Activated CD4-positive, alpha-beta T cell treated with anti-CD3 and anti-CD28 coated beads for 4 hours (primary cell): ENCODE results near the gene PSRC1.
A peak's percentile ranks its signal among the peaks of the same experiment; 100 is the strongest.

Experiments used
- DNase-seq, 2 donors: peaks; one replicate each; pipeline ENCODE4 v3.0.0-alpha.2; 2020

PSRC1 gene

DNA sequence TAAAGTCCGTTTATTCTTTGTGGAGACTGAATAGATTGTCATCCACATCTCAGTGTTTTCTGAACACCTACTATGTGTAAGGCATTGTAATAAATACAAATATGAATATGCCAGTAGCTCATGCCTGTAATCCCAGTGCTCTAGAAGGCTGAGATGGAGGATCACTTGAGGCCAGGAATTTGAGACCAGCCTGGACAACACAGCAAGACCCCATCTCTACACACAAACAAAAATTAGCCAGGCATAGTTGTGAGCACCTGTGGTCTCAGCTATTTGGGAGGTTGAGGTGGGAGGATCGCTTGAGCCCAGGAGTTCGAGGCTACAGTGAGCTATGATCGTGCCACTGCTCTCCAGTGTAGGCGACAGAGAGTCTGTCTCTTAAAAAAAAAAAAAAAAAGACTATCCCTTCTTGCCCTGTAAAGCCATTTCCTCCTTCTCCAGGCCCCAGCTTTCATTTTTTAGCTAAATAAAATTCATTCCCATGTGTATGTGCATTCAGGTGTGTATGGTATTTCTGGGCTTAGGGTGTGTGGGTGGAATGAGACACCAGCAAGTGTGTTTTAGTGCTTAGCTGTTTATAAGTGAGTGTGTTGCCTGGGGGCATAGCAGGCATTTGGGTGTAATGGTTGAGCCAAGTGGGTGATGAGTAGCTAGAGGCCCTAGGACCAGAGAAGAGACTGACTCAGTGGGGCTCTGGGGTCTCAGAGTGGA lies 25.8 kb downstream of the PSRC1 start:
- DNase-seq = no peak

- DNase-seq = no peak
These were observed 26.9 kb downstream of the PSRC1 start for GRCh38 chr1:109256085-109256484.

- no peak for DNase-seq
These were observed 27.3 kb downstream of the PSRC1 start for GRCh38 chr1:109255678-109256077.

- DNase-seq = no peak
These were observed 27.8 kb downstream of the PSRC1 start for GRCh38 chr1:109255097-109255651.

GRCh38 chr1:109254621-109255096 lies 28.3 kb downstream of the PSRC1 start:
- DNase-seq = no peak

- DNase-seq = no peak
These were observed 28.9 kb downstream of the PSRC1 start for GRCh38 chr1:109253803-109254620.

DNA sequence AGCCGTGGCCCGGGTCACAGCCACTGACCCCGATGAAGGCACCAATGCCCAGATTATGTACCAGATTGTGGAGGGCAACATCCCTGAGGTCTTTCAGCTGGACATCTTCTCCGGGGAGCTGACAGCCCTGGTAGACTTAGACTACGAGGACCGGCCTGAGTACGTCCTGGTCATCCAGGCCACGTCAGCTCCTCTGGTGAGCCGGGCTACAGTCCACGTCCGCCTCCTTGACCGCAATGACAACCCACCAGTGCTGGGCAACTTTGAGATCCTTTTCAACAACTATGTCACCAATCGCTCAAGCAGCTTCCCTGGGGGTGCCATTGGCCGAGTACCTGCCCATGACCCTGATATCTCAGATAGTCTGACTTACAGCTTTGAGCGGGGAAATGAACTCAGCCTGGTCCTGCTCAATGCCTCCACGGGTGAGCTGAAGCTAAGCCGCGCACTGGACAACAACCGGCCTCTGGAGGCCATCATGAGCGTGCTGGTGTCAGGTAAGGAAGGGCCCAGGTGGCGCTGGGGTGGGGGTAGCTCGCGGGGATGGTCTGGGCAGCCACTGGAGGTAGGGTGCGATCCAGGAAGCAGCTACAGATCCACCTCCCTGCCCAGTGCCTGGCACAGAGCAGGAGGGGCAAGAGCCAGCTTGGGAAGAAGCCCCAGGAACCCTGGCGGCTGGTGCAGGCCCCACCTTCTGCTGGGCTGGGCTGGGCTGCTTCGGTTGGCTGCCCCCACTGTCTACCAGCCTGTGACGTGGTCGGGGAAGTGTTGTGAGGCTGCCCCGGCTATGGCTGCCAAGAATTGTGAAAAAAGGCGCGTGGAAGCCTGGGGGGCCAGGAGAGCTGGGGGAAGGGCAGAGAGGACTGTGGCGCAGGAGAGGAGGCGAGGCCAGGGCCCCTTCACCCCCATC lies 29.8 kb downstream of the PSRC1 start:
- no peak for DNase-seq

DNA sequence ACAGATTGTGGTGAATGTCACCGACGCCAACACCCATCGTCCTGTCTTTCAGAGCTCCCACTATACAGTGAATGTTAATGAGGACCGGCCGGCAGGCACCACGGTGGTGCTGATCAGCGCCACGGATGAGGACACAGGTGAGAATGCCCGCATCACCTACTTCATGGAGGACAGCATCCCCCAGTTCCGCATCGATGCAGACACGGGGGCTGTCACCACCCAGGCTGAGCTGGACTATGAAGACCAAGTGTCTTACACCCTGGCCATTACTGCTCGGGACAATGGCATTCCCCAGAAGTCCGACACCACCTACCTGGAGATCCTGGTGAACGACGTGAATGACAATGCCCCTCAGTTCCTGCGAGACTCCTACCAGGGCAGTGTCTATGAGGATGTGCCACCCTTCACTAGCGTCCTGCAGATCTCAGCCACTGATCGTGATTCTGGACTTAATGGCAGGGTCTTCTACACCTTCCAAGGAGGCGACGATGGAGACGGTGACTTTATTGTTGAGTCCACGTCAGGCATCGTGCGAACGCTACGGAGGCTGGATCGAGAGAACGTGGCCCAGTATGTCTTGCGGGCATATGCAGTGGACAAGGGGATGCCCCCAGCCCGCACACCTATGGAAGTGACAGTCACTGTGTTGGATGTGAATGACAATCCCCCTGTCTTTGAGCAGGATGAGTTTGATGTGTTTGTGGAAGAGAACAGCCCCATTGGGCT lies 30.6 kb downstream of the PSRC1 start:
- DNase-seq = no peak

DNA sequence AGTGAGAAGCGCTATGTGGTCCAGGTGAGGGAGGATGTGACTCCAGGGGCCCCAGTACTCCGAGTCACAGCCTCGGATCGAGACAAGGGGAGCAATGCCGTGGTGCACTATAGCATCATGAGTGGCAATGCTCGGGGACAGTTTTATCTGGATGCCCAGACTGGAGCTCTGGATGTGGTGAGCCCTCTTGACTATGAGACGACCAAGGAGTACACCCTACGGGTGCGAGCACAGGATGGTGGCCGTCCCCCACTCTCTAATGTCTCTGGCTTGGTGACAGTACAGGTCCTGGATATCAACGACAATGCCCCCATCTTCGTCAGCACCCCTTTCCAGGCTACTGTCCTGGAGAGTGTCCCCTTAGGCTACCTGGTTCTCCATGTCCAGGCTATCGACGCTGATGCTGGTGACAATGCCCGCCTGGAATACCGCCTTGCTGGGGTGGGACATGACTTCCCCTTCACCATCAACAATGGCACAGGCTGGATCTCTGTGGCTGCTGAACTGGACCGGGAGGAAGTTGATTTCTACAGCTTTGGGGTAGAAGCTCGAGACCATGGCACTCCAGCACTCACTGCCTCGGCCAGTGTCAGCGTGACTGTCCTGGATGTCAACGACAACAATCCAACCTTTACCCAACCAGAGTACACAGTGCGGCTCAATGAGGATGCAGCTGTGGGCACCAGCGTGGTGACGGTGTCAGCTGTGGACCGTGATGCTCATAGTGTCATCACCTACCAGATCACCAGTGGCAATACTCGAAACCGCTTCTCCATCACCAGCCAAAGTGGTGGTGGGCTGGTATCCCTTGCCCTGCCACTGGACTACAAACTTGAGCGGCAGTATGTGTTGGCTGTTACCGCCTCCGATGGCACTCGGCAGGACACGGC lies 31.4 kb downstream of the PSRC1 start:
- no peak for DNase-seq

DNA sequence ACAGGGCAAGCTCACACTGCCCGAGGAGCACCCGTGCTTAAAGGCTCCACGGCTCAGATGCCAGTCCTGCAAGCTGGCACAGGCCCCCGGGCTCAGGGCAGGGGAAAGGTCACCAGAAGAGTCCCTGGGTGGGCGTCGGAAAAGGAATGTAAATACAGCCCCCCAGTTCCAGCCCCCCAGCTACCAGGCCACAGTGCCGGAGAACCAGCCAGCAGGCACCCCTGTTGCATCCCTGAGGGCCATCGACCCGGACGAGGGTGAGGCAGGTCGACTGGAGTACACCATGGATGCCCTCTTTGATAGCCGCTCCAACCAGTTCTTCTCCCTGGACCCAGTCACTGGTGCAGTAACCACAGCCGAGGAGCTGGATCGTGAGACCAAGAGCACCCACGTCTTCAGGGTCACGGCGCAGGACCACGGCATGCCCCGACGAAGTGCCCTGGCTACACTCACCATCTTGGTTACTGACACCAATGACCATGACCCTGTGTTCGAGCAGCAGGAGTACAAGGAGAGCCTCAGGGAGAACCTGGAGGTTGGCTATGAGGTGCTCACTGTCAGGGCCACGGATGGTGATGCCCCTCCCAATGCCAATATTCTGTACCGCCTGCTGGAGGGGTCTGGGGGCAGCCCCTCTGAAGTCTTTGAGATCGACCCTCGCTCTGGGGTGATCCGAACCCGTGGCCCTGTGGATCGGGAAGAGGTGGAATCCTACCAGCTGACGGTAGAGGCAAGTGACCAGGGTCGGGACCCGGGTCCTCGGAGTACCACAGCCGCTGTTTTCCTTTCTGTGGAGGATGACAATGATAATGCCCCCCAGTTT lies 32.3 kb downstream of the PSRC1 start:
- no peak for DNase-seq

DNA sequence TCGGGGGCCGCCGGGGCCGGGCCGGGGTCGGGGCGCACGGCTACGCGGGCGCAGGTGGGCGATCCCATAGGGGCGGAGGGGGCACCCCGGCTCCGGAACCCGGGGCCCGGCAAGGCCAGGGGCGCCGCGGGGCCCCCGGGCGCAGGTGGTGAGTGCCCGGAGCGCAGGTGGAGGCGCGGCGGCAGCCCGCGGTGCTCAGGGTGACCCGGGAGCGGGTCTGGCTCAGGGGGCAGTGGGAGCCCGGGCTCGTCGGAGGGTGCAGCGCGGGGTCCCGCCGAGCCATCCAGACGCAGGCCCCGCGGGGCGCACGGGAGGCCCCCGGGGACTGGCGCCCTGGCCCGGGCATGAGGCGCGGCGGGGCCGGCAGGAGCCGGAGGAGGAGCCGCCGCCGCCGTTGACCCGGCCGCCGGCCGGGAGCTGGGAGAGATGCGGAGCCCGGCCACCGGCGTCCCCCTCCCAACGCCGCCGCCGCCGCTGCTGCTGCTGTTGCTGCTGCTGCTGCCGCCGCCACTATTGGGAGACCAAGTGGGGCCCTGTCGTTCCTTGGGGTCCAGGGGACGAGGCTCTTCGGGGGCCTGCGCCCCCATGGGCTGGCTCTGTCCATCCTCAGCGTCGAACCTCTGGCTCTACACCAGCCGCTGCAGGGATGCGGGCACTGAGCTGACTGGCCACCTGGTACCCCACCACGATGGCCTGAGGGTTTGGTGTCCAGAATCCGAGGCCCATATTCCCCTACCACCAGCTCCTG lies 33.1 kb downstream of the PSRC1 start:
- no peak for DNase-seq

- DNase-seq = peak; percentile 42 to 44
These were observed 33.9 kb downstream of the PSRC1 start, which contains the start of gene CELSR2 for GRCh38 chr1:109248797-109249629. Gene CELSR2 (plus strand): TSS chr1:109249539. CDS start chr1:109250080, 541 bp downstream.

GRCh38 chr1:109248444-109248796 lies 34.5 kb downstream of the PSRC1 start:
- no peak for DNase-seq

DNA sequence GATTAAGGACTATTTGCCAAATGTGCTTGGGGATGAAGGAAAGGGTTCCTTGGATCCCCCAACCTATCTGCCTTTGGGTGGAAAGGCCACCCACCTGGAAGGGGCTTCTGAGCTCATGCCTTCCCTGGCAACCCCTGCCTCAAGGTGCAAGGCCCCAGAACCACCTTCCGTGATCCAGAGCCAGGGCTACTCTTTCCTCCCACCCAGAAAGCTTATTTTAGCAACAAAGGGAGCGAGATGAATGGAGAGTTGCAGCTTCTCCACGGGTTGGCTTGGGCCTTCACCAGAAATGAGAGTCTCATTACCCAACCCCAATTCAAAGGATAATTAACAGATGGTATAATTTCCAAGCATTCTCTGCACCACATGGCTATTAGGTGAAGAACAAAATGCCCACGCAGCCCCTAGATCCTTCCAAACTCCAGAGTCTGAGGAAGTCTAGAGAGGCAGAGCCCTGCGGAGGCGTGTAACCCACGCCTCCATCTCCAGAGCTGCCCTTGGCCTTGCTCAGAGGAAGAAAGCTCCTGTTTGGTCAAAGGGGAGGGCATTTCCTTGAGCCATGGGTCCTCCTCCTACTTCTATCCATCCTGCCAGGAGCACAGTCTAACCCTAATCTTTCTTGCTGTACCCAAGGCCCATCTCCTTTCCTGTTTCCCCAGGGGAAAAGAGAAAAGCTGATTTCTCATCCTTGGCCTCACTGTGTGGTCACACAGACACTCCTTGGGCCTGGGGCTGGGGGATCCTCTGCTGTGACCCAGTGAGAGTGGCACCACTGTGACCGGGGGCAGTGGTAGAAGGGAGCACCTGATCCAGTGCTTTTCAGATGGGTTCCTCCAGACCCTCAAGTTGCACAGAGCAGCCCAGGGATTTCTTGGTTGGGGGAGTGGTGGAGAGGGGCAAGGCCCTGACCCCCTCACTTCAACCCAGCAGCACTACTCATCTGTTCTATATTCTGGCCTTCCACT lies 35.3 kb downstream of the PSRC1 start:
- no peak for DNase-seq

GRCh38 chr1:109246141-109246551 lies 36.8 kb downstream of the PSRC1 start:
- no peak for DNase-seq

DNA sequence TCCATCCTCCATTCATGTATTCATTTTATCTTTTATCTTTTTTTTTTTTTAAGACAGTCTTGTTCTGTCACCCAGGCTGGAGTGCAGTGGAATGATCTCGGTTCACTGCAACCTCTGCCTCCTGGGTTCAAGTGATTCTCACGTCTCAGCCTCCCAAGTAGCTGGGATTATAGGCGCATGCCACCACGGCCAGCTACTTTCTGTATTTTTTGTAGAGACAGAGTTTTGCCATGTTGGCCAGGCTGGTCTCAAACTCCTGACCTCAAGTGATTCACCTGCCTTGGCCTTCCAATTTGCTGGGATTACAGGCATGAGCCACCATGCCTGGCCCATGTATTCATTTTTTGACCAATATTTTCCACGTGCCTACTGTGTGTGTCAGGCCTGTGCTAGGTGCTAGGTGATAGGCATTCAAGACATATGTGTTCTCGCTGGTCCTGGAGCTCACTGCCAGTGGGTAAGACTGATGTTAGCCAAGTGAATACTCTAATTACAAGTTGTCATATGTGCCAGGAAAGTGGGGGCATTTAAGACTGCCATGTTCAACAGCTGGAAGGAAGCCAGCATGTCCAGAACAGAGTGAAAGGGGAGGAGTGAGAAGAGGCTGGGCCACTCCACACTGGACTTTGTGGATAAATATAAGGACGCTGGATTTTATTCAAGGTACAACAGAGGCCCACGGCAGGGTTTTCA lies 38.9 kb downstream of the PSRC1 start:
- no peak for DNase-seq
